Coronary artery (tissue), 2 donors: ENCODE results near the gene OR6B1.

Experiments used
- DNase-seq: peaks from one replicate; pipeline ENCODE4 v3.0.0-alpha.2; 2017; ENCODE audit warnings: low spot score
- H3K27ac ChIP-seq, 2 donors: fragments of 200-600 bp; sonication (generic); one replicate each; pipeline ENCODE4 v1.5.1; 2016 to 2019
- H3K4me3 ChIP-seq: fragments of 200-600 bp; sonication (generic); 2 replicates; pipeline ENCODE4 v1.5.1; 2016; ENCODE audit warnings: mild to moderate bottlenecking, moderate library complexity
- CTCF ChIP-seq: fragments of 200-600 bp; sonication (generic); IDR thresholded peaks from one replicate; pipeline ENCODE4 v1.5.1; 2019; ENCODE audit warnings: antibody characterized with exemption

The OR6B1 gene

GRCh38 chr7:144027974-144028373 lies 27.9 kb downstream of the OR6B1 start:
- Histone ChIP-seq H3K27ac (no peak overlapping the region), H3K4me3 (no peak overlapping the region)
- no peak for TF ChIP-seq CTCF
- DNase-seq, result no peak

GRCh38 chr7:144028547-144028946 lies 28.4 kb downstream of the OR6B1 start:
- no peak for TF ChIP-seq CTCF
- no peak overlapping the region for H3K27ac ChIP-seq
- H3K4me3 ChIP-seq, result no peak overlapping the region
- DNase-seq, result no peak

GRCh38 chr7:144032516-144032915 lies 32.4 kb downstream of the OR6B1 start:
- no peak for DNase-seq

GRCh38 chr7:144032985-144033709 lies 33.0 kb downstream of the OR6B1 start:
- DNase-seq, result no peak
- Histone ChIP-seq H3K27ac (no peak overlapping the region), H3K4me3 (no peak overlapping the region)
- no peak for TF ChIP-seq CTCF

More at GRCh38 chr7:144032516-144032915, 32.4 kb downstream of the OR6B1 start:
- H3K27ac ChIP-seq, result no peak overlapping the region
- no peak overlapping the region for H3K4me3 ChIP-seq
- no peak for TF ChIP-seq CTCF

- Histone ChIP-seq H3K27ac (no peak overlapping the region), H3K4me3 (no peak overlapping the region)
- DNase-seq, result no peak
- TF ChIP-seq CTCF, result no peak
Measured at GRCh38 chr7:144035385-144035784, 35.3 kb downstream of the OR6B1 start.

- Histone ChIP-seq H3K27ac (no peak overlapping the region), H3K4me3 (no peak overlapping the region)
- no peak for TF ChIP-seq CTCF
- DNase-seq, result no peak
Measured at GRCh38 chr7:144036302-144036885, 36.3 kb downstream of the OR6B1 start.
